Subcutaneous abdominal adipose tissue (tissue), 5 donors: ENCODE data around the gene MEAF6.
A peak's percentile ranks its signal among the peaks of the same experiment; 100 is the strongest.
"Not testable (repeated sequence)": the region's sequence is repeated elsewhere in the genome, so short reads cannot be mapped to it uniquely, and the experiment has no call there.

Experiments
- H3K27ac ChIP-seq: one replicate; pipeline ENCODE4 v1.7.0; 2013; ENCODE audit warnings: low read depth, mild to moderate bottlenecking, inconsistent platforms, low read length, moderate library complexity
- H3K27me3 ChIP-seq, 5 donors: one replicate each; pipeline ENCODE4 v1.7.0; 2013; ENCODE audit warnings: low read length in 5 of 5, inconsistent platforms in 1 of 5; ENCODE audit not compliant: control insufficient read depth in 5 of 5, insufficient read depth in 4 of 5
- H3K36me3 ChIP-seq, 5 donors: one replicate each; pipeline ENCODE4 v1.7.0; 2013; ENCODE audit warnings: low read length in 5 of 5; ENCODE audit not compliant: control insufficient read depth in 5 of 5, insufficient read depth in 5 of 5
- H3K4me1 ChIP-seq, 5 donors: one replicate each; pipeline ENCODE4 v1.7.0; 2013; ENCODE audit warnings: low read length in 5 of 5, mild to moderate bottlenecking in 3 of 5, moderate library complexity in 1 of 5; ENCODE audit not compliant: control insufficient read depth in 5 of 5, insufficient read depth in 5 of 5
- H3K4me3 ChIP-seq, 5 donors: one replicate each; pipeline ENCODE4 v1.7.0; 2013; ENCODE audit warnings: low read length in 5 of 5, low read depth in 1 of 5
- H3K9ac ChIP-seq, 5 donors: one replicate each; pipeline ENCODE4 v1.7.0; 2013; ENCODE audit warnings: low read length in 5 of 5, mild to moderate bottlenecking in 4 of 5, moderate library complexity in 3 of 5
- H3K9me3 ChIP-seq, 5 donors: one replicate each; pipeline ENCODE4 v1.7.0; 2013; ENCODE audit warnings: low read length in 5 of 5; ENCODE audit not compliant: control insufficient read depth in 5 of 5
- donor health status: healthy.
- donor health status: healthy.
- donor health status: healthy.
- donor health status: healthy.
- donor health status: healthy.

MEAF6 gene

DNA sequence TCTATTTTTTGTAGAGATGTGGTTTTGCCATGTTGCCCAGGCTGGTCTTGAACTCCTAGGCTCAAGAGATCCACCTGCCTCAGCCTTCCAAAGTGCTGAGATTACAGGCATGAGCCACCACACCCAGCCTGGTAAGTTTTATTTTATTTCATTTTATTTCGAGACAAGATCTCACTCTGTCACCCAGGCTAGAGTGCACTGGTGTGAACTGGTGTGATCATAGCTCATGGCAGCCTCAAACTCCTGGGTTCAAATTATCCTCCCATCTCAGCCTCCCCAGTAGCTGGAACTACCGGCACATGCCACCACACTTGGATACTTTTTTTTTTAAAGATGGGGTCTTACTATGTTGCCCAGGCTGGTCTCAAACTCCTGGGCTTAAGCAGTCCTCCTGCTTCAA, 11.8 kb downstream of the MEAF6 start:
- H3K36me3 ChIP-seq = peaks cover 12 to 59% (median 34%) of the 10 kb centered on the region in 5 donors
- H3K27ac ChIP-seq, H3K4me1 ChIP-seq, H3K27me3 ChIP-seq, H3K9ac ChIP-seq, H3K9me3 ChIP-seq, H3K4me3 ChIP-seq: not testable (repeated sequence)

DNA sequence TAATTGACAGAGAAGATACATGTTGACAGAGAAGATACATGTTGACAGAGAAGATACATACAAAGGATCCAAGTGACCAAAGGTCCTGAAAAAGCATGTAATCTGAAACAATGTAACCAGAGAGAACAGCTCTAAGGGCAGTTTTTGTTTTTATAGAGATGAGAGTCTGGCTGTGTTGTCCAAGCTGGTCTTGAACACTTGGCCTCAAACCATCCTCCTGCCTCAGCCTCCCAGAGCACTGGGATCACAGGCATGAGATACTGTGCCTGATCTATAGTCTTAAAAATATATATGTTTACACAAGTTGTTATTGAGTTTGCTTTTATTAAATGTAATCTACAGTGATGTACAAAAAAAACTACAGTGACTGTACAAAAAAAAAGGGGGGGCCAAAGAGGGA, 12.5 kb downstream of the MEAF6 start:
- Histone ChIP-seq H3K4me1 (peaks cover 3 to 8% (median 6%) of the 10 kb centered on the region in 5 donors), H3K27me3 (no peaks in the 10 kb centered on the region), H3K27ac (no peak overlapping the region), H3K9me3 (no peaks in the 10 kb centered on the region), H3K9ac (no peak overlapping the region), H3K36me3 (peaks cover 12 to 58% (median 32%) of the 10 kb centered on the region in 5 donors), H3K4me3 (no peak overlapping the region)

DNA sequence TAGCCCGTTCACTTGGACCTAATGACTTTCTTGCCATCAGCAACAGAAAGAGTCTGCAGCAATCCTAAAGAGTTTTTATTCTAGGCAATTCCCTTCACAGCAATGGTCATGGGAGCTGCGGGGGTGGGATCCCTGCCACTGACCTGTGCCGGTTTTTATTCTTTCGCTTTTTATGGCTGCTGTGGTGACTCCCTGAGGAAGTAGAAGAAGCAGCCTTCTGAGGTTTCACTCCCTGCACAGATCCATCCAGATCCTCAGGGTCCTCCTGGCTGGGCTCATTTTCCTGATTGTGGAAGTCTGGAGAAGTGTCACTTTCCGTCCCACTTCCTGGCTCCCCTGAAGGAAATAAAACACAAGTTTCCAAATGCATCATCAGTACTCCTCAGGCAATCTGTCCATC, 12.9 kb downstream of the MEAF6 start:
- Histone ChIP-seq H3K27ac (no peak overlapping the region), H3K9ac (no peak overlapping the region), H3K27me3 (no peaks in the 10 kb centered on the region), H3K4me3 (no peak overlapping the region), H3K36me3 (peaks cover 12 to 55% (median 31%) of the 10 kb centered on the region in 5 donors), H3K4me1 (peaks cover 3 to 8% (median 6%) of the 10 kb centered on the region in 5 donors), H3K9me3 (no peaks in the 10 kb centered on the region)

DNA sequence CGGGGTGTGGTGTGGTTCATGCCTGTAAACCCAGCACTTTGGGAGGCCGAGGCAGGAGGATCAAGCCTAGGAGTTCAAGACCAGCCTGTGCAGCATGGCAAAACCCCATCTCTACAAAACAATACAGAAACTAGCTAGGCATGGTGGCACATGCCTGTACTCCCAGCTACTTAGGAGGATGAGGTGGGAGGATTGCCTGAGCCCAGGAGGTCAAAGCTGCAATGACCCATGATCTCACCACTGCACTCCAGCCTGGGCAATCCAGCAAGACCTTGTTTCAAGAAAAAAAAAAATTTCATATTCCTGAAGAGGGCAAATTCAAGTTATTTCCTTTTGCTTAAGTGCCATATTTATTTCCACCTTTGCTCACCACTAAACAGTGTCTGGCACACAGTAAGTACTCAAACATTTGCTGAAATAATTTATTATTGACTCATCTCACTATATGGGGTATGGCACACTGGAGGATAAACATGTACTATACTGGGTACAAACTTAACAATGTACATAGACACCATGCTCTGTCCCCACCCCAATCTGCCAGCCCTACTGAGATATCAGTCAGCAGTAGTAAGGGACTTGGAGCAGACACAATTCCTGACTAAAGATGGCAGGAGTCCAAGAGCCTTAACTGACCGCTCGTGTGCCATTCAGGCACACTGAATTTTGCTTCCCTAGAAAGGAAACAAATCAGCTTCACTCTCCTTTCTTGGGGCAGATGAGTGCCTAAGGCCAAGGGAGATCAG, 15.5 kb downstream of the MEAF6 start:
- H3K27me3 ChIP-seq = no peaks in the 10 kb centered on the region
- H3K4me1 ChIP-seq = peaks cover 3 to 8% (median 6%) of the 10 kb centered on the region in 5 donors
- H3K36me3 ChIP-seq = peaks cover 12 to 51% (median 30%) of the 10 kb centered on the region in 5 donors
- no peak overlapping the region for H3K4me3 ChIP-seq
- H3K27ac ChIP-seq = peak overlapping the region; percentile 26
- no peaks in the 10 kb centered on the region for H3K9me3 ChIP-seq
- peak overlapping the region in 1 of 5 donors; percentile 64 for H3K9ac ChIP-seq

DNA sequence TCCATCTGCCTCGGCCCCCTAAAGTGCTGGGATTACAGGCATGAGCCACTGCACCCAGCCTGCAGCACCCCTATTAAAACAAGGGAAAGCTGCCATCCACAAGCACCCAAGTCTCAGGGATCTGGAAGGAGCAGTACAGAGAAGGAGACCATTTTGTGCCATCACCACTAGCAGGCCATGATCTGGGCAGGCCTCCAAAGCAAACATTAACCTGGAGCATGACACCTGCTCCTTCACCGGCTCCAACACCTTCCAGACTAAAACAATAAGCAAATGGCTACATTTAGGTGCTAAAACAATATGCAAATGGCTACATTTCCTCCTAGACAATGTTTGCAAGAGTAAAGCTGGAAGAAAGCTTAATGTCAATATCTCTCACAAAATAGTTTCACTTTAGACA, 16.7 kb downstream of the MEAF6 start:
- Histone ChIP-seq H3K27ac (no peak overlapping the region), H3K36me3 (peaks cover 20 to 49% (median 36%) of the 10 kb centered on the region in 5 donors), H3K4me3 (no peak overlapping the region)

DNA sequence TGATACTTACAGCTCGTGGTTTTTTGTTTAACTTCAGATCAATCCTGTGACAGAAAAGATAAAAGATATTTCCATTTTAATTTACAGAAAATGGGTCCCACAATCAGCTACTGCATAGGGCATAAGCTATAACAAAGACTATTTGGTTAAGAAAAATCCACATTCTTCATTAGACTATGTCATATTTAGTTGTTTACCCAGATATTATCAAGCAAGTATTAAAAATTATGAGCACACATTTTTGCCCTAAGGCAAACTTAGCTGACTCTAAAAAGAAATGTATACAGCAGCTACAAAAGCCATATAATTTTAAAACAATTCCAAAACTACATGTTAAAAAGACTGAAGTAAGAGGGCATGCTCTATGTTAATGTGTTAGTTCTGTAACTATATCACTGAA, 18.7 kb downstream of the MEAF6 start:
- H3K9me3 ChIP-seq = no peaks in the 10 kb centered on the region
- H3K27me3 ChIP-seq = no peaks in the 10 kb centered on the region
- H3K36me3 ChIP-seq = peaks cover 17 to 46% (median 33%) of the 10 kb centered on the region in 5 donors
- no peak overlapping the region for H3K4me3 ChIP-seq
- H3K9ac ChIP-seq = no peak overlapping the region
- no peak overlapping the region for H3K27ac ChIP-seq
- peaks cover 3 to 8% (median 6%) of the 10 kb centered on the region in 5 donors for H3K4me1 ChIP-seq

More for the DNA sequence above, 16.7 kb downstream of the MEAF6 start:
- H3K9me3 ChIP-seq = no peaks in the 10 kb centered on the region
- H3K4me1 ChIP-seq = peaks cover 3 to 8% (median 6%) of the 10 kb centered on the region in 5 donors
- H3K9ac ChIP-seq = no peak overlapping the region
- H3K27me3 ChIP-seq = no peaks in the 10 kb centered on the region

DNA sequence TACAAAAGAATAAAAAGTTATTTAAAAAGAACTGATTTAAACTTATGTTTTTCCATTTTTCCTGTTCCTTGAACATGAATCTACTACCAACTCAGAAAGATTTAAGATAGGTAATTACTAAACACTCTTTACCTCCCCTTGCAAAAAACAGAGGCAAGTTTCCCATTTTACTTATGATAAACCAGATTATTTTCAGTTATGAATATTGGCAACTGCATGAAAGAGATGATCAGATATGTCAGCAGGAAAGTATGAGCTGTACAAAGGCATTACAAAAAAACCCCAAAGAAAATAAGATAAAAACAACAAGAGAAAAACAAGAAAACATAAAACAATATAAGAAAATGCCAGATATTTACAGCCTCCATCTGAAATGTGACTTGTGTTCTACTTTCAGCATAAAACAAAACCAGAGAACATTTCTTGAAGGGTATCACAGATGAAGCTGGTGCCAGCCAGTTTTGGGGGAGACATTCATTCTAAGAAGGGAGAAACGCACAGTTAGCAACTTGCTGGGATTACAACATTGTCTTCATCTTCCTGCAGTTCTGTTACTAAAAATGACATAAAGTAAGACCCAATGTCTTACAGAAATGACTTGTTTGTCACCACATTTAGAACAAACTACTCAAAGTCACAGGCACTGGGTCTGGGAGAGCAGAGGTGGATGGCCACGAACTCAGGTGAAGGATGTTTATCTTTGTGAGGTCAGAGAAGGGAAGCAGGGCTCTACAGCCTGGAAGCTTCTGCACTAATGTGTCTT, 21.0 kb downstream of the MEAF6 start:
- peaks cover 17 to 52% (median 35%) of the 10 kb centered on the region in 5 donors for H3K36me3 ChIP-seq
- no peak overlapping the region for H3K4me3 ChIP-seq
- H3K27me3 ChIP-seq = no peaks in the 10 kb centered on the region
- no peak overlapping the region for H3K9ac ChIP-seq
- no peaks in the 10 kb centered on the region for H3K9me3 ChIP-seq
- H3K27ac ChIP-seq = no peak overlapping the region
- no peaks in the 10 kb centered on the region for H3K4me1 ChIP-seq

DNA sequence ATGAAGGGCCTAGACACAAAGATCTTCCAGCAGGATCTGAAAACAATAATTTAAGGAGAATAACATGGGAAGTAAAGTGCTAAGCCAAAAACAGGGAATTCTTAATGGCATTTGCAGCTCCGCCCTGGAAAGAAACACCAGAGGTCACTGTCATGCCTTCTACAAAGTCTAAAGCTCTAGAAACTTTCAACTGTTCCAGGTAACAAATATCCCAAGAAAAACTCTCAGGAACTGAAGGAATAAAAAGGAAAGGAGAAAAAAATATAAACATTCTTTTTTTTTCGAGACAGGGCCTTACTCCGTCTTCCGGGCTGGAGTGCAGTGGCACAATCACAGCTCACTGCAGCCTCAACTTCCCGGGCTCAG, 27.0 kb downstream of the MEAF6 start:
- no peaks in the 10 kb centered on the region for H3K27me3 ChIP-seq
- peak overlapping the region; percentile 84 for H3K27ac ChIP-seq
- peaks cover 9 to 54% (median 38%) of the 10 kb centered on the region in 5 donors for H3K36me3 ChIP-seq
- H3K9me3 ChIP-seq = no peaks in the 10 kb centered on the region
- peak overlapping the region in 4 of 5 donors; percentile 15 to 66 (median 41) for H3K9ac ChIP-seq
- H3K4me3 ChIP-seq = no peak overlapping the region
- peaks cover 8 to 42% (median 34%) of the 10 kb centered on the region in 5 donors for H3K4me1 ChIP-seq

DNA sequence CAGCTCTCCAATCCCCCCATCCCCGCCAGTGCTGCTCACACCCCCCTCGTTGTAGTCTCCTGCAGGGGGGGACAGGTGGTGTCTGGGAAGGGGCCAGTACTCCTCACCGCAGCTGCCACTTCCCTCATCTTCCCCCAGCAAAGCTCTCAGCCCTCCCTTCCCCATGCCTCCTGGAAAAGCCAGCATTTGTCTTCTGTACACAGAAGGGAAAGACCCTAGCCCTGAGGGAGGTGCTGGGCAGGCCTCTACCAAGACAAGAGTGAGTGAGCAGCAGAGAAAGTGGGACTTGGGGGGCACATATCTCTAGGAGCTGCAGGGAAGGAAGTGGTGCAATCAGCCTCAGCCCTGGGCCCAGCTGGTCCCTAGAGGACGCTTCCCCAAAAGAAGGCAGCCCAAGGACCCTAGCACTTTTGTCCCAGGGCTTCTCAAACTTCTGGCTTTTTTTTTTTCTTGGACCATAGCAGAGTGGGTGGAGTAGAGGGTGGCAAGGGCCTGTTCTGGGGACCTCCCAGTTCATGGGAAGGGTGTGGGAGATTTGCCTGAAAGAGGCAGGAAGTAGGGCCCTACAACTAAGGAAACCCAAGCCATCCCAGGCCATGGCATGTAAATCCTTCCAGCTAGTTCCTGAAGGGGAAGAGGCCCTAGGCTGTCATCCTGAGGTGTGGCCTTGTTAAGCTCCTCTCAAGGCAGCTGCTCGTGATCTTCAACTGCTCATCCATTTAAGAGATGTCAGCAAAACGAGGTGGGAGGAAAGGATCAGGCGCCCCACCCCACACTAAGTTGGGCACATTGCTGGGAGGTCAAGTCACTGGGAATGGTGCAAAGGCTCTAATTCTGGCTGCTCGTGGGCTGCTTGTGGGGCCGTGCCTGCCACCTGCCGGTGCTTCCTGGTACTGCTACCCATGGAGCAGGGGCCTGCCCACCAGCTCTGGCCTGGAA, 27.6 kb downstream of the MEAF6 start:
- Histone ChIP-seq H3K4me1 (peaks cover 8 to 42% (median 34%) of the 10 kb centered on the region in 5 donors), H3K9me3 (no peaks in the 10 kb centered on the region), H3K27me3 (no peaks in the 10 kb centered on the region), H3K9ac (peak overlapping the region; percentile 36 to 66 (median 57)), H3K27ac (peak overlapping the region; percentile 84), H3K36me3 (peaks cover 7 to 58% (median 42%) of the 10 kb centered on the region in 5 donors), H3K4me3 (no peak overlapping the region)
